T follicular helper cell (primary cell): ENCODE data around the gene RASA3.
A peak's percentile ranks its signal among the peaks of the same experiment; 100 is the strongest.

ENCODE experiments used
- DNase-seq: peaks from one replicate; pipeline ENCODE4 v3.0.0-alpha.2; 2020; ENCODE audit warnings: low read depth

The RASA3 gene

DNA sequence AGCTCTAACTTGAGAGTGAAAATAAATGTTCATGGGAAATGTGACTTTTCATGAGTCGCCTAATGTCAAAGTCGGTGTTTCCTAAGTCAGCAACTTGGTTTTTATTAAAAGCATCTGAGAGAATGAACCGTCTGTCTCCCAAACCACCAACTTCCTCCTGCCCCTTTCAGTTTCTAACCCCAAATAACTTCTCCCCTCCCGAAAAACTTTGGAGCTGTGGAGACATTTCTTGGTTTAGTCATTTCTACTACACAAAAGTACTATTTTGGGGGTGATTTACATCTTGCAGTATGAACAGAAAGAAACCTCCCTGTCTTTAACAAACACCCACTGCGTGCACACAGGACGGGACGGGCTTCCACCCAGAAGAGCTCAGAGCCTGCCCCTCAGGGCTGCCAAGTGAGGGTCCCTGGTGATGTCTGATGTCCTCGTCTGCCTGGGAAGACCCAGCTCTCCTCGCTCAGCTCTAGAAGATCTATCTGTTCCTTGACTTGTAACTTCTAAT, 65.0 kb downstream of the RASA3 start:
- DNase-seq, result no peak

DNA sequence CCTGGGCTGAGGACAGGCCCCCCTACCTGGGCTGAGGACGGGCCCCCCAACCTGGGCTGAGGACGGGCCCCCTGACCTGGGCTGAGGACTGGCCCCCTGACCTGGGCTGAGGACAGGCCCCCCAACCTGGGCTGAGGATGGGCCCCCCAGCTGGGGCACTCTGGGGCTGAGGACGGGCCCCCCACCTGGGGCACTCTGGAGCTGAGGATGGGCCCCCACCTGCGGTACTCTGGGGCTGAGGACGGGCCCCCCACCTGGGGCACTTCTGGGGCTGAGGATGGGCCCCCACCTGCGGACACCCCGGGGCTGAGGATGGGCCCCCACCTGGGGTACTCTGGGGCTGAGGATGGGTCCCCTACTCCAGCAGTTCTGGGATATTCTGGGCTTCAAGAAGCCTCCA, 65.5 kb downstream of the RASA3 start:
- no peak for DNase-seq

DNA sequence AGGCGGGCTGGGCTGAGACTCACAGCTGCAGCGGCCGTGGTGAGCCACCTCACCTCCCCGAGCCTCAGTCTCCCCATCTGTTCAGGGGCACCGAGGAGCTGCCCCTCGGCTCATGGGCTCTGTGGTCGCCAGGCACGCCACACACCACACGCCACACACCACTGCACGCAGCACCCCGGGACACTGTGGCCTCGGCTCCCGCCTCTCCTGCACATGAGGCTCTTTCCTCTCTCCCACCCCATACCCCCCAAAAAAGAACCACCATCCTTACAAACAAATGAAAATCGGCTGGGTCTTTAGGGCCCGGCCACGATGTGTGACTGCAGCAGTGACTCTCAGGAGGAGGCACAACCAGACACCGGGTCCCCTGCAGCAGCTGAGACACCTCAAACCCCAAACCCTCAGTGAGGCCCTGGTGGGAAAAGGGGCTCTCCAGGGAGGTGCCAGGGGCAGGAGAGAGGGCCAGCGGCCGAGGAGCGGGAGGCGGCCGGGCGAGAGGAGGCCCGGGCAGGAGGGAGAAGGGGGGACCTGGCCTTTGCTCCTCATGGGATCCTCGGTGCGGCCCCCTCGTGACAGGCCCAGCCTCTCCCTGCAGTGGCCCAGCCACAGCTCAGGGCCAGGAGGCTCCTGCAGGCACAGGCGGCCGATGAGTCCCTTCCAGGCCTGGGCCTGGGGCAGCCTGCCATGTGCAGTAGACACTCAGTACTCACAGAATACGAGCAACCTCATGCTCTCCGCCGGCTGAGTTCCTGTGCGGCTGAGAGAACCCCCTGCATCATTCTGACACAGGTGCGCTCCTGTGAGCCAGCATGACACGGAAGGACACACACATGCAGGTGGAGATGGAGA, 66.3 kb downstream of the RASA3 start:
- DNase-seq, result no peak

DNA sequence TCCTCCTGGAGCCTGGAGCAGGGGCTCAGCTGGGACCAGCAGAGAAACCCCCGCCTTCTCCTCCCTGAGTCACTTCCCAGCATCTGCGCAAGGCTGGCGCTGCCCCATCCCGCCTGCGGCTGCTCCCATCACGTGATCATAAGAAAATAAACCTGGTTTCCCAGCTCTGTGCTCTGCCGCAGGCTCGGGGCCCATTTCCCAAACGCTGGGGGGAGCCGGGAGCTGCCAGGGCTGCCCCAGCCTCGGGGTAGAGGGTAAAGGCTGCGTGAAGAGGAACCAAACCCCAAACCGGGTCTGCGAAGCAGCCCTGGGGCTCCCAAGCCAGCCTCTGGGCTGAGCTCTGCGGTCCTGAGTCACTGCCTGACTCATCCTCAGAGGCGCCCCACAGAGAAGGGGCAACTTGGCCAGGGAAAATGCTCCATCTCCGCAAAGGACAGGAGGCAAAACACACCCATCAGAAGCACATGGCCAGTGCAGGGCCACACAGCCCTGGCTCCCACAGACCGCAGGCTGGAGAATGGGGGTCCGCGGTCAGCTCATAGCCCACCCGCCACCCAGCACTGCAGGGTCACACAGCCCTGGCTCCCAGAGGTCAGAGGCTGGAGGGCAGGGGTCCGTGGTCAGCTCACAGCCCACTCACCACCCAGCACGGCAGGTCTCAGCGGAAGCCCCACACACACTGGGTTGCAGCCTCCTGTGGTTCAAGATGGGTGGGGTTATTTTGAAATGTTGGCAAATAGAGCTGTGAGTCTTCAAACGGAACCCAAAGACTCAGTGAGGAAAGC, 67.1 kb downstream of the RASA3 start:
- DNase-seq, result peak; percentile 56

DNA sequence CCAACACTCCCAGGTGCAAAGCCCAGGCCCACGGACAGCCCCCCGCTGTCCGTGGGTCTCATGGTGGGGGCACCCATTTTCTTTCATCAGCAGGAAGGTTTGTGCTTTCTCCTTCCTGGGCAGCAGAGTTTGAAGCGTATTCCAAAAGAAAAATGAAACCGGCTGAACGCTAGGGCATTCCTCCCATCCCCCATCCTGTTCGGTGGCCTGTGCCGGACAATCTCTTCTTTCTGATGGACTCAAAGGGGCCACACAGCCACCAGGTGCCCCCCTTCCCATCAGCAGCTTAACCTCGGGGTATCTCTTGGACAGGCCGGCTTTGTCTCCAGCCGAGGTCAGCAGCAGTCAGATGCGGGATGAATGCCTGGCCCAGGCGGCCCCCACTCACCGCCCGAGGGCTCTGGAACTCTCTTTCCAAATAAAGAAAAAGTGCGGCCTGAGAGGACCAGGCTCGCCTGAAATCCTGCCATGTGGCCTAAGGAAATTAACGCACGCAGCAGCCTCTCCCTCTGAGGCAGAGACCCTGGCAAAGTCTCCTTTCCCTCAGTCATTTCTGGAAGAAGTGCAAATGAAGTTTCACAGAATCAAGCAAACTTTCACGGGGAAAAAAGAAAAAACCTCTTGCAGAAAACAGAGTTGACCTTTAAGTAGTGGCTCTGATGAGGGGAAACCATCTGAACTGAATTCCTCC, 67.8 kb downstream of the RASA3 start:
- no peak for DNase-seq

DNA sequence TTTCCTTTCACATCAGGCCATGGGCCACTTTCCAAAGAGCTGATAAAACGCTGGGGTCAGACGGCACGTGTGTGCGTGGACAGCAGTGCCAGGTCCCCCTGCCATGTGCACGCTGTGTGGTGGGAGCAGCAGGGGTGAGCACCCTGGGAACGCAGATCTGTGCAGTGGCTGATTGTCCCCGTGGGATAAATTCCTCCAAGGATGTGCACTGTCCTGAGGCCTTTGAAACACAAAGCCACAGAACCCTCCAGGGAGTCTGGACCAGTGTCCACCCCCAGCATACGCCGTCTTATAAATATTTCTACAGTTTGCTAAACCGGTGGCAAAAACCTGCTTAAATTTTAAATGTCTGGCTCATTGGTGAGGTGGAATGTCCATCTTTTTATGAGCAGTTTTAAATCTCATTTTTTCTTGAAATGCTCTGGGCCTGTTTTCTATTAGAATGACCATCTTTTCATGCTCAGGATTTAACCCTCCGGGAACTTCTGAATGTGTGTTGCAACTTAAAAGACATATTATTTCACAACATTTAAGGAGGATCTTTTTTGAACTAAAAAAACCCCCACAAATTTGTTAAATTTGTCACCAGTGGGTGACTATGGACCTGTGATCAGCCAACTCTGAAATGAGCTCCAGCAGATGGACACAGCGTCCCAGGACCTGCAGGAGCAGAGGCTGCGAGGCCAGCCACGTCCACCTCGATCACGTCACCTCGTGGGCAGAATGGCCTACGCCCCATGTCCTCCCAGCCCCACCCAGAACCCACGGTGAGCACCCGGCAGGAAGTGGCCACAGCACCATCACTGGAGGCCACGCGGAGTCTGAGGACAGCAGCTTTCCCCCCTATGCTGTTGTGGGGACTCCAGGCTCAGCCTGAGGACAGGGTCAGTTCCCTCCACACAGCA, 68.6 kb downstream of the RASA3 start:
- no peak for DNase-seq

DNA sequence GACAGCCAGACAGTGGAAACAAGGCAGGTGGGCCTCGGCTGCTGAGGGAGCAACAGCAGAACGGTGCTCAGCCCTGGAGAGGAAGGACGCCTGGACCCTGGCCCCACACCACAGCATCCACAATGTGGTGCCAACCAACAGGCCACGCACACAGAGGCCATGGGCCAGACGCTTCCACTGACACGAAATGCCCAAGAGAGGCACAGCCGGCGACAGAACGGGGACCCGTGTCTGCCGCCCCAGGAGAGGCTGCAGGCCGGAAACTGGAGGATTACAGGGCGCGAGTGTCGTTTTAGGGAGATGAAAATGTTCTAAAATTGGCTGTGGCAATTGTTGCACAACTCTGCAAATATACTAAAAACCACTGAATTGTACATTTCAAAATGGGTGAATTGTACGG, 69.7 kb downstream of the RASA3 start:
- no peak for DNase-seq

DNA sequence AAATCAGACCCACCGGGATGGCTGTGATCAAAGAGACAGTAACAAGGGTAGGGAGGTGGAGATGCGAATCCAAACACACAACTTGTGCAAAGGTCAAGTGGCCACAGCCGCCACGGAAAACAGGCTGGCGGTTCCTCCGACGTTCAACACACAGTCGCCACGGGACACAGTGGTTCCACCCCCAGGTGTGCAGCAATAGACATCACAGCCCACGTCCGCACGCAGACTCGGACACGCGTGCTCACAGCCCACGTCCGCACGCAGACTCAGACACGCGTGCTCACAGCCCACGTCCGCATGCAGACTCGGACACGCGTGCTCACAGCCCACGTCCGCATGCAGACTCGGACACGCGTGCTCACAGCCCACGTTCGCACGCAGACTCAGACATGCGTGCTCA, 70.1 kb downstream of the RASA3 start:
- no peak for DNase-seq

DNA sequence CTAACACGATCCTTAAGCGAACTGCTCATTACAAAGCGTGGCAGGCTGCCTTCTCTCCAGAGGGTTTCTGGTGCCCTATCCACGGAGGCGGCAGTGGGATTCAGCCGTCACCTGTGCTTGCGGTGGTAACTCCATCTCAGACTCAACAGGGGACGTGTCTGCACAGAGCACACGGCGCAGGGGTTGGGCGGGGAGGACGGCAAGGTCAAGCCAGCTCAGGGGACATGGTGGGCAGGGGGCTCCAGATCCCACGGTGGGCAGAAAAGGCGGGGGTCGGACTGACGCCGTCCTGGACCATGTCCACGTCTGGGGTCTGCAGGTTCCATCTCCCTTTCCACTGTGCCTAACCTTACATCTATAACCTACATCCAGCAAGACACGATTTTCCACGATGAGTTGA, 70.7 kb downstream of the RASA3 start:
- DNase-seq, result no peak

DNA sequence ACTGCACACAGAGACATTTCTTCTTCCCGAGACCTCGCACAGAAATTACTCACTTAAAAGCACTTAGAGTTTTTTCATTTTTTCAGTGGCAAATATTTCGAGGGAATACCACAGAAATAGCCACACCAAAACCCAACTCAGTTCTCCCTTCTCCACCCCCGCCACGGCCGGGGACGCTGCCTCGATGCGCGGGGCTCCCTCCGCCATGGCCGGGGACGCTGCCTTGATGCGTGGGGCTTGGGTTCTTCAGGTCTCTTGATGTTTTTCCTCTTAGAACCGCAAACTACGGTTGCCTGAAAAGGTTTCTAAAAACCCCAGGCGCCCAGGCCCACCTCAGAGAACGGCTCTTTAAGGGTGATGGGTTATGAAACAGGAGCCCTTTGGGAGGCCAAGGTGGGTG, 71.4 kb downstream of the RASA3 start:
- no peak for DNase-seq

DNA sequence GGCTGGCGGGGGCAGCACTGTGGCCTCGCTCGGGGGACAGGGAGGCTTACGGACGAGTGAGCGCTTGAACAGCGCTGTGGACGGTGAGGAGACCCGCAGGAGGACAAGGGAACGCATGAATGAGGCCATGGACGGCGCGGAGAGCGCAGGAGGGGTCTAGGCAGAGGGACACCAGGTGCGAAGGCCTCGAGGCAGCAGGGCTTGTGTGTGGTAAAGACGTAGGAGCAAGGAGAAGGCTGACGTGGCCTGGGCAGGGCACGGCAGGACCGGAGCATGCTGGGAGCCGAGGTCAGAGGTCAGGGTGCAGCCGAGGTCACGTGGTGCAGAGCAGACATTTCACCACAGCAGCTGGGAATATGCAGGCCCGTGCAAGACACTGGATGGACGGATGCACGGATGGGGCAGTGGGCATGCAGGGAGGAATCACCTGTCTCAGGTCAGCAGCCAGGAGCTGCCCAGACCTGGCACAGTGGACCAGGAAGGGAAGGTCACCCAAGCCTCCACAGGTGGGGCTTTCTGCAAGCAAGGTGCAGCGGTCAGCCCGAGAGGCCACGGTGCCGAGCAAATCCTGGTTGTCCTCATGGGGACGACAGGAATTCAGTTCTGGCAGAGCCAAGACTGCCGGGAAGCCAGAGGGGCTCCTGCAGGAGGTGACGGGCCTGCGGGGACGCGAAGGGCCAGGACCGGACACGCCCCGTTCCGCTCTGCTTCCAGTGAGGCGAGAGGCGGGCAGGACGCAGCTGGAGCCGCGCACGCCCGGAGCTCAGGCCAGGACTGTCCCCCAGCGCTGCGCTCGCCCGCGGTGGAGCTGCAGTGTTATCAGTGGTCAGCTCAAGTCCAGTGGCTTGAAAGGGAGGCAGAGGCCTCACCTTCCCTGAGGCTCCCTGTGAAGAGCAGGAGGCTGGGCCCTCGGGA, 72.2 kb downstream of the RASA3 start:
- no peak for DNase-seq

DNA sequence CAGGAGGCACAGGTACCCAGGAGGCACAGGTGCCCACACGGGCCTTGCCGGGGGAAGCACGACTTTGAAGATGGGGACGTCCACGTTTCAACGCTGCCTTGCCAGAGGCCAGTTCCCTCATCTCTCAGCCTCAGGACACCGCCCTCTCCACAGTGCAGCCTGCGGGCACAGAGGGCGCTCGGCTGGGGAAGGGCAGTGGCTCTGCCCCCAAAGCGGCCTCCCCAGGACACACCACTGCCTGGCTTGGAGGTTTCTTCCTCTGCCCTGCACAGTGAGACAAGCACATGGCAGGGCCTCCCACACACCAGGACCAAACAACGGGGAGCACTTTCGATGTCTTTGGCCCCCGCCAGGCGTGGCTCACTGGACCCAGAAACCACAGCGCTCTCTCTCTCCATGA, 73.0 kb downstream of the RASA3 start:
- DNase-seq, result no peak

DNA sequence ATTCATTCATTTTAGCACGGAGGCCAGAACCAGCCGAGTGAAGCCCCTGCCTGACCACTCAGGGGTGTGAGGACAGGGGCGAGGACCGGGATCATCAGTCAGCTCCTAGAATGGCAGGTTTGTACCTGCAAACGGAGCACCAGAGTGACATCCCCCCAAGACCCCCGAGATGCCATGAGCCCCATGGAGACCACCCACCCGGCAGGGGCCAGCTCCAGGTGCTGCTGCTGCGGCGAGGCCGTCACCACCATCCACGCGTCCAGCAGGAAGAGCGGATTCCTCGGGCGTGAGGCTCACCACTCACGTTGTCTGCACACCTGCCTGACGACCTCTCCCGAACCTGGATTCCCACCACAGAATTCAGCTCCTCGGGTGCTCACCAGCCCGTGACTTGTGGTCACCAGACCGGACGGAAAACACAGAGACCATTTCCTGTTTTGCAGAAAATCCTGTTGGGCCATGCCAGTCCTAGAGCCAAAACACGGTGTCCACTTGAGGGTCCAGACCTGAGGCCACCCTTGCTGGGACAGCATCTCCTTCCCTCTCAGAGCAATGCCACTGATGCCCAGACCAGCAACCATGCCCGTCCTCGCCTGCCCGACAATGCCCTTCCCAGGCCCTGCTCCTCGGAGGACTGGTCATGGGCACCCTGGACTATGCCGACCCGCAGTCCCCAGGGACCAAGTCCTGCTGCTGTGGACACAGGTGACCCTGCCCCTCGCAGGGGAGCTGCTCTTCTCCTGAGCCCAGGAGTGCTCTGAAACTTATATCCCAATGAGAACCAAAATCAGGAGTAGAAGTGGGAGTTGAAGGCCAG, 74.2 kb downstream of the RASA3 start:
- no peak for DNase-seq

DNA sequence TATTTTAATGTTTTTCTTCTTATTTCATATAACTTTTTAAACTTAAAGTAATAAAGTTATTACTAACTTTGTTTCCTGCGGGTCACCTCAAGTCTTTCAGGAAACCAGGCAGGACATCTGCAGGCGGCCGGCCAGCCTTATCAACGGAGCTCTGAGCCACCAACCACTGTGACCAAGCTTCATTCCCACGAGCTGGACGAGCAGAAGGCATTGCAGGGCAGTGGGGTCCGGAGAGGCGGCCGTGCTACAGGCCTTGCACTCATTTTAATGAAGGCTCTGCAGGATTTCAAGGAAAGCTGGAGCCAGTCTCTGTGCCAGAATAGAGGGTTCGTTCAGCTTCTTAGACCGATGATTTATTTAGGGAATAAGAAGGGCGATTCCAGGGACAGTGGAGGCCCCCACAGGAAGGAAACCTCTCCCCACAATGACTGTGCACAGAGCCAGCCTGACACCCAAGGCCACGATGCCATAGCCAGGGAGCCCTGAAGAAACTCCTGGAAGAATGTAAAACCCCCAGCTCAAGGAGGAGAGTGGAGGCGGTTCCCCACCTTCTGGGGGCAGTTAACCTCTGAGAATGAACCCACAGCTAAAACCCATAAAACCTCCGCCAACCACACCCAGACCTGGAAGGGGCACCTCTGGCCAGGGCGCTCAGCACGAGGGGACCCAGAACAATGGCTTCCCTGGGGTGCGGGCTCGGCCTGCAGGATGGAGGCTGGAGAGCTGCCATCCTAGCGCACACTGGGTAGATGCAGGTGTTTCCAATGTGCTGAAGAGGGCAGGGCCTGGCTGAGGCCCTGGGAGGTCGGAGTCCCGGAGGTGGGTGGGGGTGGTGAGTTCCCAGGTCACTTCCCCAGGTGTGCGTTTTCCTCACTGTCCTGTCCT, 75.0 kb downstream of the RASA3 start:
- no peak for DNase-seq

DNA sequence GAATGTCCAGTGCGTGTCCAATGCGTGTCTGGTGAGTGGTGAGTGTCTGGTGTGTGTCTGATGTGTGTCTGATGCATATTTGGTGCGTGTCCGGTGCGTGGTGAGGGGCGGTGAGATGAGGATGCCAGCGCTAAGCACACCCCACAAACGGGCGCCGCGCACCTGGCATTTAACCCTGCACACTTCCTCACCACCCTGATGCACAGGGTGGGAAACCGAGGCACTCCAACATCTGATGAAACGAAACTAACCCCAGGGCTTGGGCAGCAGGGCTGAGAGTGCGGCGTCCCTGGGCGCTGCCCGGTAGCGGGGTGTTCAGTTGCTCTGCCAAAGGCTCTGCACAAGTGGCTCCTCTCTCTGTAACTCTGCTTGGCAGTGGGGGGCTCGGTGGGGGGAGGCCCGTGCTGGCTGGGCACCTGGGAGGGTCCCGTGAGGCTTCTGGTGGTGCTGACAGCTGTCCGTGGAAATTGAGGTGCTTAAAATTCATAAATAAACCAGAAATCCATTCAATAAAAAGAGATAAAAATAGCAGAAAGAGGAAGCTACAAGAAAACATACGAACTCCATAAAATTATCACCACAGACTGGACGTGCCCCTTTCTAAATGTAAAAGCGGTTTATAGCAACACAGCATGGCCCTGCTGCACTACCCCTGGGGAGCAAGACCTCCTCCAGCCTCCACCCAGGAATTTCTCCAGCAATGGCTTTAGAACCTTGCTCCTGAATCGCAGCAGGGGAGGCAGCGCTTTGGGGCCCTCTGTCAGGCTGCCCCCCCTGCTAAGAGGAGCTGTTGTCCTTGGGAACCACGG, 76.0 kb downstream of the RASA3 start:
- DNase-seq, result no peak

DNA sequence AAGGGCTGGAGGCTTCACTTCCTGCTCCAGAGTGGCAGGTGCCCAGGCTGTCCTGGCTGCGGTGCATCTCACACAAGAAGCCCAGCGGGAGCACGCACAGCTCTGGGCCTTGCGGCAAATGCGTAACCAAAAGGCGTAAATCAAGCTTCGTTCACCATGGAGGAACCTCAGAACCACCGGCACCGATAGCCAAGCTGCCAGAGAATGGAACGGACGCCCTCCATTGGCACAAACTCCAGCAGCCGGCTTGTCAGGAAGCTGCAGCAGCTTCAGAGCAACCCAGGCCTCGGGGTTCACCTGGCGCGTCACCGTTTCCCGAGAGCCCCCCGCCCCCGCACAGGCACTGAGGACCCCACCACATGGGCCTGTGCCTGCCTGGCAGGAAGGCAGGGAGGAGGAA, 76.7 kb downstream of the RASA3 start:
- DNase-seq, result no peak

DNA sequence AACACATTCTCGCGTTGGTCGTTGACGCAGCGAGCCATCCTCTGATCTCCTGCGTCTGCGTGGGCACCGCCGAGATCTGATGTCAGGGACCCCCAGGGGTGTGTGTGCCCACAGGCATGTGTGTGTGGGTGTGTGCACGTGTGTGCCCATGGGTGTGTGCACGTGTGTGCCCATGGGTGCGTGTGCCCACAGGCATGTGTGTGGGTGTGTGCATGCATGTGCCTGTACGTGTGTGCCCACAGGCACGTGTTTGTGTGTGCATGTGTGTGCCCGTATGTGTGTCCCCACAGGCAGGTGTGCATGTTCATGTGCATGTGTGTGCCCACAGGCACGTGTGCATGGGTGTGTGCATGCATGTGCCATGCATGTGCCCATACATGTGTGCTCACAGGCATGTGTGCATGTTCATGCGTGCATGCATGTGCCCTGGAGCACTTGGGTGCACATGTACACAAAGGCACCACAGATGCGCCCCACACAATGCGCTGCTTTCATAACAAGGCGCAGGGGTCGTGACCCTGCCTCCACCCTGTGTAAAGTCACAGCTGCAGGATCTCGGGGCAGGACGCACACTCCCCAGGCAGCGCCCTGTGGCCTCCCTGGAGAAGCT, 77.5 kb downstream of the RASA3 start:
- DNase-seq, result no peak
